Erythroblast (primary cell): Measurements from ENCODE around the gene NHS.

Source experiments
- GATA1 ChIP-seq: IDR thresholded peaks from 2 replicates; pipeline ENCODE4 v1.6.1; 2011; ENCODE audit warnings: low read depth, mild to moderate bottlenecking, control low read depth, low read length, moderate library complexity
- POLR2A ChIP-seq: IDR thresholded peaks from 2 replicates; pipeline ENCODE4 v1.6.1; 2011; ENCODE audit warnings: mild to moderate bottlenecking, low read length

- TF ChIP-seq POLR2A = no peak
- TF ChIP-seq GATA1 = no peak
Observed at GRCh38 chrX:17546356-17546755, 171.4 kb downstream of the NHS start.
